A549 (cell line): Measurements from ENCODE around the gene TMEM63C.

Source experiments
- BHLHE40 ChIP-seq: IDR thresholded peaks from 2 replicates; pipeline ENCODE4 v1.6.1; 2012; ENCODE audit warnings: low read depth, low read length, inconsistent platforms
- ESRRA ChIP-seq: fragments of 150-350 bp; IDR thresholded peaks from 2 replicates; pipeline ENCODE4 v1.6.1; 2014; ENCODE audit warnings: mild to moderate bottlenecking, low read length, borderline replicate concordance
- MAFK ChIP-seq: fragments of 450-650 bp; IDR thresholded peaks from 2 replicates; pipeline ENCODE4 v1.6.1; 2014; ENCODE audit not compliant: partially characterized antibody
- NR3C1 ChIP-seq: fragments of >200 bp; sonication (Bioruptor Twin); formaldehyde crosslinking; IDR thresholded peaks from 3 replicates; pipeline ENCODE4 v1.6.1; 2017
- TF ChIP-seq, protein P1 (sequence below): fragments of >200 bp; sonication (Bioruptor Twin); formaldehyde crosslinking; IDR thresholded peaks from 3 replicates; pipeline ENCODE4 v1.5.1; 2016

- TF ChIP-seq, protein P1, sequence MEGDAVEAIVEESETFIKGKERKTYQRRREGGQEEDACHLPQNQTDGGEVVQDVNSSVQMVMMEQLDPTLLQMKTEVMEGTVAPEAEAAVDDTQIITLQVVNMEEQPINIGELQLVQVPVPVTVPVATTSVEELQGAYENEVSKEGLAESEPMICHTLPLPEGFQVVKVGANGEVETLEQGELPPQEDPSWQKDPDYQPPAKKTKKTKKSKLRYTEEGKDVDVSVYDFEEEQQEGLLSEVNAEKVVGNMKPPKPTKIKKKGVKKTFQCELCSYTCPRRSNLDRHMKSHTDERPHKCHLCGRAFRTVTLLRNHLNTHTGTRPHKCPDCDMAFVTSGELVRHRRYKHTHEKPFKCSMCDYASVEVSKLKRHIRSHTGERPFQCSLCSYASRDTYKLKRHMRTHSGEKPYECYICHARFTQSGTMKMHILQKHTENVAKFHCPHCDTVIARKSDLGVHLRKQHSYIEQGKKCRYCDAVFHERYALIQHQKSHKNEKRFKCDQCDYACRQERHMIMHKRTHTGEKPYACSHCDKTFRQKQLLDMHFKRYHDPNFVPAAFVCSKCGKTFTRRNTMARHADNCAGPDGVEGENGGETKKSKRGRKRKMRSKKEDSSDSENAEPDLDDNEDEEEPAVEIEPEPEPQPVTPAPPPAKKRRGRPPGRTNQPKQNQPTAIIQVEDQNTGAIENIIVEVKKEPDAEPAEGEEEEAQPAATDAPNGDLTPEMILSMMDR, result no peak
- TF ChIP-seq MAFK (no peak), ESRRA (no peak), BHLHE40 (no peak), NR3C1 (no peak)
These were observed 76.1 kb downstream of the TMEM63C start for GRCh38 chr14:77257700-77258099.
